ENCODE data around the gene SEC16A.
A peak's percentile ranks its signal among the peaks of the same experiment; 100 is the strongest.

The SEC16A gene

GRCh38 chr9:136463578-136463977 is 19.3 kb downstream of the SEC16A start:
- DNase-seq (ENCODE audit: low spot score), result no peak

- no peak for DNase-seq (ENCODE audit: low spot score)
These were observed 20.2 kb downstream of the SEC16A start for GRCh38 chr9:136462664-136463063.

GRCh38 chr9:136460772-136461325 is 22.0 kb downstream of the SEC16A start:
- no peak for DNase-seq (ENCODE audit: low spot score)

- DNase-seq (ENCODE audit: low spot score), result no peak
These were observed 23.4 kb downstream of the SEC16A start for GRCh38 chr9:136459425-136459824.

GRCh38 chr9:136457326-136457725 is 25.5 kb downstream of the SEC16A start:
- DNase-seq (ENCODE audit: low spot score), result no peak

GRCh38 chr9:136456258-136456657 is 26.6 kb downstream of the SEC16A start:
- no peak for DNase-seq (ENCODE audit: low spot score)

- DNase-seq (ENCODE audit: low spot score), result no peak
These were observed 27.5 kb downstream of the SEC16A start for GRCh38 chr9:136455043-136456002.

- DNase-seq (ENCODE audit: low spot score), result no peak
These were observed 28.6 kb downstream of the SEC16A start for GRCh38 chr9:136454026-136454796.

- no peak for DNase-seq (ENCODE audit: low spot score)
These were observed 29.5 kb downstream of the SEC16A start for GRCh38 chr9:136453326-136453725.

- DNase-seq (ENCODE audit: low spot score), result no peak
These were observed 31.5 kb downstream of the SEC16A start for GRCh38 chr9:136451221-136451877.

GRCh38 chr9:136448655-136449054 is 34.2 kb downstream of the SEC16A start:
- DNase-seq (ENCODE audit: low spot score), result no peak

- DNase-seq (ENCODE audit: low spot score), result no peak
These were observed 35.6 kb downstream of the SEC16A start for GRCh38 chr9:136447173-136447778.

- DNase-seq (ENCODE audit: low spot score), result no peak
These were observed 37.0 kb downstream of the SEC16A start for GRCh38 chr9:136445799-136446198.

GRCh38 chr9:136444102-136444501 is 38.7 kb downstream of the SEC16A start:
- DNase-seq (ENCODE audit: low spot score), result no peak

- DNase-seq (ENCODE audit: low spot score), result no peak
These were observed 39.2 kb downstream of the SEC16A start for GRCh38 chr9:136443687-136444086.

GRCh38 chr9:136443087-136443486 is 39.8 kb downstream of the SEC16A start:
- no peak for DNase-seq (ENCODE audit: low spot score)

- no peak for DNase-seq (ENCODE audit: low spot score)
These were observed 40.6 kb downstream of the SEC16A start for GRCh38 chr9:136442265-136442664.

GRCh38 chr9:136441681-136442245 is 41.1 kb downstream of the SEC16A start:
- no peak for DNase-seq (ENCODE audit: low spot score)

- no peak for DNase-seq (ENCODE audit: low spot score)
These were observed 41.6 kb downstream of the SEC16A start for GRCh38 chr9:136441191-136441680.

- peak; percentile 99 for DNase-seq (ENCODE audit: low spot score)
These were observed 43.1 kb downstream of the SEC16A start, which contains the start of gene INPP5E for GRCh38 chr9:136439481-136440408. TSS of gene INPP5E (minus strand) at chr9:136439845. CDS start at chr9:136439419, 426 bp downstream.
